ENCODE measurements around the gene HCFC1R1. TPM values are rescaled to one million over a fixed set of nuclear protein-coding genes. Genes with fewer than 3 reads are reported as not detected.

The HCFC1R1 gene
- total RNA-seq, 2 experiments from 2014 or later = 24.2 to 24.8 TPM

DNA sequence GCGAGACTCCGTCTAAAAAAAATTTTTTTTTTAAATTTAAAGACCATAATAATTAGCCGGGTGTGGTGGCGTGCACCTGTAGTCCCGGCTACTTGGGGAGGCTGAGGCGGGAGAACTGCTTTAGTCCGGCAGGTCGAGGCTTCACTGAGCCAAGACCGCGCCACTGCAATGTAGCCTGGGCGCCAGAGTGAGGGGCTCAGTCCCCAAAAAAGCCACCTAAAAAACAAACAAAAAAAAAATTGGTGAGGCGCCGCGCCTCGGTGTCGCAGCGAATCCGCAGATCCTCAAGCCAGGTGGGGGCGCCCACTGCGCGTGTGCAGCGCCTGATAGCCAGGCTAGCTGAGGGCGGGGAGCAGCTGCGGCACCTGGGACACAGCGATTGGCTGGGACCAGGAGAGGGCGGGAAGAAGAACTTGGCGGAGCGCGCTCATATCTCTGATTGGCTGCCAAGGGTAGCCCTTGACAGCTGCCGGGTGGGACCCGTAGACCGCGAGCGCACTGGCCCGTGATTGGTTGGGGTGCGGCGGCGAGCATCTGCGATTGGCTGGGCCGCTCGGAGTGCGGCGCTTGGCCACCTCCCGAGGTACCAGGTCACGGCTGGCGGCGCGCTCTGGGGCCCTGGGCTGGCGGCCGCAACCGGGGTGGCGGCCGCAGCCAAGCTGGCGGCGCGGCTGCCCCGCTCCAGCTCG, 20.0 kb downstream of the HCFC1R1 start:
- Mint-ChIP-seq H3K9me3 (no peaks in the 10 kb centered on the region), H3K4me3 (no peak overlapping the region), H3K4me1 (ENCODE audit: low read depth) (peaks cover 19% of the 10 kb centered on the region), H3K36me3 (ENCODE audit: low read depth) (no peaks in the 10 kb centered on the region), H3K27ac (no peak overlapping the region), H3K27me3 (peaks cover 5% of the 10 kb centered on the region)
- TF ChIP-seq, protein P1, sequence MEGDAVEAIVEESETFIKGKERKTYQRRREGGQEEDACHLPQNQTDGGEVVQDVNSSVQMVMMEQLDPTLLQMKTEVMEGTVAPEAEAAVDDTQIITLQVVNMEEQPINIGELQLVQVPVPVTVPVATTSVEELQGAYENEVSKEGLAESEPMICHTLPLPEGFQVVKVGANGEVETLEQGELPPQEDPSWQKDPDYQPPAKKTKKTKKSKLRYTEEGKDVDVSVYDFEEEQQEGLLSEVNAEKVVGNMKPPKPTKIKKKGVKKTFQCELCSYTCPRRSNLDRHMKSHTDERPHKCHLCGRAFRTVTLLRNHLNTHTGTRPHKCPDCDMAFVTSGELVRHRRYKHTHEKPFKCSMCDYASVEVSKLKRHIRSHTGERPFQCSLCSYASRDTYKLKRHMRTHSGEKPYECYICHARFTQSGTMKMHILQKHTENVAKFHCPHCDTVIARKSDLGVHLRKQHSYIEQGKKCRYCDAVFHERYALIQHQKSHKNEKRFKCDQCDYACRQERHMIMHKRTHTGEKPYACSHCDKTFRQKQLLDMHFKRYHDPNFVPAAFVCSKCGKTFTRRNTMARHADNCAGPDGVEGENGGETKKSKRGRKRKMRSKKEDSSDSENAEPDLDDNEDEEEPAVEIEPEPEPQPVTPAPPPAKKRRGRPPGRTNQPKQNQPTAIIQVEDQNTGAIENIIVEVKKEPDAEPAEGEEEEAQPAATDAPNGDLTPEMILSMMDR (IDR thresholded peaks at IDR 0.05) = peak; percentile 59
- ChIA-PET POLR2A (interaction anchor here (1.4 kb wide), 1 partner anchor 17 kb away, joined by 5 read pairs; the partner anchor contains the start of gene TNFRSF12A), CTCF (interaction anchor here (0.6 to 5.8 kb wide), 13 partner anchors 9 to 192 kb away, joined by 3 to 85 read pairs (median 4); partner anchors contain the start of genes CLDN6, HCFC1R1, THOC6 and TNFRSF12A)
- ATAC-seq = peak; percentile 99
- intact Hi-C loops (cut with micrococcal nuclease) = no loop called here
- peak; percentile 98 for DNase-seq

- H3K9me3 Mint-ChIP-seq = no peaks in the 10 kb centered on the region
- H3K36me3 Mint-ChIP-seq (ENCODE audit: low read depth) = no peaks in the 10 kb centered on the region
- no peak overlapping the region for H3K4me3 Mint-ChIP-seq
- no peak overlapping the region for H3K27ac Mint-ChIP-seq
- ATAC-seq = no peak
- H3K4me1 Mint-ChIP-seq (ENCODE audit: low read depth) = no peaks in the 10 kb centered on the region
- TF ChIP-seq, protein P1 (IDR thresholded peaks at IDR 0.05) = no peak
- peaks cover 3% of the 10 kb centered on the region for H3K27me3 Mint-ChIP-seq
- no peak for DNase-seq
- intact Hi-C loops (cut with micrococcal nuclease) = no loop called here
- ChIA-PET CTCF (interaction anchor here (1.5 to 5.8 kb wide), 3 partner anchors 28 to 128 kb away, joined by 3 to 85 read pairs (median 5); no protein-coding TSS in a partner anchor), POLR2A (interaction anchor here (0.8 to 1.1 kb wide), 3 partner anchors 29 to 116 kb away, joined by 3 to 4 read pairs (median 4); no protein-coding TSS in a partner anchor)
Observed at GRCh38 chr16:3001316-3001715, 22.4 kb downstream of the HCFC1R1 start.

DNA sequence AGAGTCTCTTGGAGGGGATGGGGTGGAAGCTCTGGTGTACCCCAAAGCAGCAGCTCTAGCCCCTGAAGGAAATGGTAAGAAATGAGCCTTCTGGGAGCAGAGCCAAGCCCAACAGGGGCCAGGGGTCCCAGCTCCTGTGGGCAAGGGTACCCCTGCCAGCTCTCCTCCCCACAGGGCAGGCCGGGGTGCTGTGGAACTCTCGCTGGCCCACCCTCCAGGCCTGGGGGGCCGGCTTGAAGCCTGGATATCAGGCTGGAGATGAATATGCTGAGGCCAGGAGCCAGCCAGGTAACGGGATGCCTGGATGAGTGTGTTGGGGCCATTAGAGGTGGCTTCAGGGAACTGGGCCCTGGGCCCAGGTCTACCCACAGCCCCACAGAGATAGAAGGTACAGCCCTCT, 23.2 kb downstream of the HCFC1R1 start:
- Mint-ChIP-seq H3K9me3 (no peaks in the 10 kb centered on the region), H3K4me1 (ENCODE audit: low read depth) (no peaks in the 10 kb centered on the region), H3K4me3 (no peak overlapping the region), H3K27me3 (peaks cover 3% of the 10 kb centered on the region), H3K36me3 (ENCODE audit: low read depth) (no peaks in the 10 kb centered on the region), H3K27ac (no peak overlapping the region)
- ChIA-PET POLR2A (interaction anchor here (0.6 to 1.1 kb wide), 4 partner anchors 21 to 51 kb away, joined by 3 to 4 read pairs (median 3); no protein-coding TSS in a partner anchor), CTCF (interaction anchor here (5.8 kb wide), 1 partner anchor 29 kb away, joined by 85 read pairs; no protein-coding TSS in a partner anchor)
- intact Hi-C loops (cut with micrococcal nuclease) = no loop called here
- DNase-seq = no peak
- TF ChIP-seq, protein P1 (IDR thresholded peaks at IDR 0.05) = no peak
- no peak for ATAC-seq

- POLR2A ChIA-PET = interaction anchor here (0.6 to 1.0 kb wide), 2 partner anchors 20 to 52 kb away, joined by 3 read pairs; no protein-coding TSS in a partner anchor
Observed at GRCh38 chr16:2999929-3000328, 23.8 kb downstream of the HCFC1R1 start.

More at GRCh38 chr16:2999929-3000328, 23.8 kb downstream of the HCFC1R1 start:
- ATAC-seq (no peak), DNase-seq (no peak)
- Mint-ChIP-seq H3K4me3 (no peak overlapping the region), H3K9me3 (no peaks in the 10 kb centered on the region), H3K36me3 (ENCODE audit: low read depth) (no peaks in the 10 kb centered on the region), H3K4me1 (ENCODE audit: low read depth) (no peaks in the 10 kb centered on the region), H3K27ac (no peak overlapping the region), H3K27me3 (peaks cover 3% of the 10 kb centered on the region)
- TF ChIP-seq, protein P1 (IDR thresholded peaks at IDR 0.05) = no peak
- intact Hi-C loops (cut with micrococcal nuclease) = no loop called here
- CTCF ChIA-PET = interaction anchor here (5.8 kb wide), 1 partner anchor 29 kb away, joined by 85 read pairs; no protein-coding TSS in a partner anchor
